ENCODE results near the gene TSPAN14. TPM values are rescaled to one million over a fixed set of nuclear protein-coding genes. Genes with fewer than 3 reads are reported as not detected.

Gene TSPAN14
- total and polyA plus RNA-seq, 2 of the 13 experiments (the other 11 are each of a cell fraction or from before 2014, with no cell fraction given) = 24.1 to 80.6 TPM

- peak; percentile 61; the same call in 1 of the 2 replicates for TF ChIP-seq KDM6A (CRISPR knock-in tag; IDR thresholded peaks at IDR 0.05; ENCODE audit: low read depth)
- TF ChIP-seq ZNF75D (CRISPR knock-in tag; IDR thresholded peaks at IDR 0.05; ENCODE audit: borderline replicate concordance) = no peak
- TF ChIP-seq ZGPAT (CRISPR knock-in tag; IDR thresholded peaks at IDR 0.05) = peak; percentile 72
- TF ChIP-seq ZNF569 (CRISPR knock-in tag; IDR thresholded peaks at IDR 0.05; ENCODE audit: borderline replicate concordance) = no peak
- peak; percentile 61; the same call in 1 of the 2 replicates for TF ChIP-seq CREM (IDR thresholded peaks at IDR 0.05)
- TF ChIP-seq CREM (CRISPR knock-in tag; IDR thresholded peaks at IDR 0.05) = no peak
- peak; percentile 55; the same call in 1 of the 2 replicates for TF ChIP-seq ZBTB25 (CRISPR knock-in tag; IDR thresholded peaks at IDR 0.05)
- peak; percentile 78 for TF ChIP-seq POGZ (CRISPR knock-in tag; IDR thresholded peaks at IDR 0.05)
- 0 out of 2 replicates have a peak, but pooled peaks have one; percentile 46 for TF ChIP-seq ZSCAN9 (CRISPR knock-in tag; IDR thresholded peaks at IDR 0.05; ENCODE audit: borderline replicate concordance)
- TF ChIP-seq FIP1L1 (IDR thresholded peaks at IDR 0.05; ENCODE audit: borderline replicate concordance, insufficient read depth, low read depth, low read length) = no peak
- 0 out of 4 replicates have a peak, but pooled peaks of 1 of the 2 experiments have one; percentile 57 for TF ChIP-seq ATF4 (CRISPR knock-in tag; IDR thresholded peaks at IDR 0.05)
- TF ChIP-seq AHDC1 (CRISPR knock-in tag; IDR thresholded peaks at IDR 0.05; ENCODE audit: borderline replicate concordance) = 0 out of 2 replicates have a peak, but pooled peaks have one; percentile 50
- no peak for TF ChIP-seq BRD4 (CRISPR knock-in tag; IDR thresholded peaks at IDR 0.05)
- TF ChIP-seq NFKBIZ (CRISPR knock-in tag; IDR thresholded peaks at IDR 0.05) = peak; percentile 66; the same call in 1 of the 2 replicates
- TF ChIP-seq ZFP37 (CRISPR knock-in tag; IDR thresholded peaks at IDR 0.05; ENCODE audit: borderline replicate concordance) = no peak
- TF ChIP-seq SOX13 (IDR thresholded peaks at IDR 0.05) = peak; percentile 35; the same call in 1 of the 2 replicates
- TF ChIP-seq SOX13 (CRISPR knock-in tag; conservative IDR thresholded peaks at IDR 0.05 in 1 of 2, IDR thresholded peaks at IDR 0.05 in 1 of 2) = peak in 1 of 2 experiments; percentile 75; a peak in 2 of 4 replicates
- TF ChIP-seq KLF16 (CRISPR knock-in tag; IDR thresholded peaks at IDR 0.05) = peak in 1 of 2 experiments; percentile 26; a peak in 1 of 4 replicates
- TF ChIP-seq ZNF331 (CRISPR knock-in tag; IDR thresholded peaks at IDR 0.05) = peak; percentile 40; the same call in 1 of the 2 replicates
Measured at GRCh38 chr10:80491251-80492102, 37.4 kb downstream of the TSPAN14 start (continued).
